ENCODE data around the gene F2RL1. TPM values are rescaled to one million over a fixed set of nuclear protein-coding genes. Genes with fewer than 3 reads are reported as not detected.
"Not testable (repeated sequence)": the region's sequence is repeated elsewhere in the genome, so short reads cannot be mapped to it uniquely, and the experiment has no call there.

F2RL1 gene
- total and polyA plus RNA-seq, 8 donors = 6.7 to 19.3 (median 14.9) TPM

DNA sequence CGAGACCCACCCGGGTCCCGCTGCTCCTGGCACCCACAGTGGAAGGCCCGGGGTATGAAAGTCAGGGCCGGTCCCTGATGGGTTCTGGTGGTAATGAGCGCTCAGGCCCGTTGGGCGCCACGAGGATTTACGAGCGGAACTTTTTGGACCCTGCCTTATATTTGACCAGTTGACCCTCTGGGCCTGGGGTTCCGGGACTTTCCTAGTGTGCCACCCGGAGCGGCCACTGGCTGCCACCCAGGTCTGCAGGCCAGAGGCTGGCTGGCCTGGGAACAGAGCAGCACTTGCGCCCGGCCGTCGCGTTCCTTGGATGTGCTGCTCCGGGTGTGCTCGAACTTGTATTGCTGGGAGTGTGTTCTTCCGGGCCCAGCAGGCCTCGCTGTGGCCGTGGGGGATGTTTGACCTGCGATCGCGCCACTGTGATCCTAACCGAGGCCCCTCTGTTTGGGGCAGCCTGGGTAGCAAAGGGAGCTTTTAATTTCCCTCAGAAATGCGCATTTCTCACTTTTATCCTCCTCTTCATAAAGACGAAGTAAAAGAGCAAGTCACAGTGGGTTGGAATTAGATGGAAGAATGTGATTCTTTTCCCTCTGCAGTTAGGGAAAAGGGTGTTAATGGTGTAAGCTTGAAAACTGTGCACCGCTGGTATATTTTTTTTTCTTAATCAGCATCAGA is 1.2 kb downstream of the F2RL1 start:
- Histone ChIP-seq H3K27ac (peak overlapping the region; percentile 73 to 89 (median 84)), H3K9me3 (no peaks in the 10 kb centered on the region), H3K4me3 (peak overlapping the region; percentile 62 to 80 (median 70)), H3K27me3 (no peaks in the 10 kb centered on the region), H3K4me1 (no peaks in the 10 kb centered on the region), H3K36me3 (no peaks in the 10 kb centered on the region)
- DNase-seq (peak; percentile 19 to 79 (median 42)), FAIRE-seq (no peak), ATAC-seq (peak; percentile 23 to 46 (median 40))
- 19 to 22% methylated on average over 31 of the region's 31 CpGs for WGBS, 2 donors
- intact Hi-C loops (cut with DNase I) = no loop called here
- TF ChIP-seq, protein P1, sequence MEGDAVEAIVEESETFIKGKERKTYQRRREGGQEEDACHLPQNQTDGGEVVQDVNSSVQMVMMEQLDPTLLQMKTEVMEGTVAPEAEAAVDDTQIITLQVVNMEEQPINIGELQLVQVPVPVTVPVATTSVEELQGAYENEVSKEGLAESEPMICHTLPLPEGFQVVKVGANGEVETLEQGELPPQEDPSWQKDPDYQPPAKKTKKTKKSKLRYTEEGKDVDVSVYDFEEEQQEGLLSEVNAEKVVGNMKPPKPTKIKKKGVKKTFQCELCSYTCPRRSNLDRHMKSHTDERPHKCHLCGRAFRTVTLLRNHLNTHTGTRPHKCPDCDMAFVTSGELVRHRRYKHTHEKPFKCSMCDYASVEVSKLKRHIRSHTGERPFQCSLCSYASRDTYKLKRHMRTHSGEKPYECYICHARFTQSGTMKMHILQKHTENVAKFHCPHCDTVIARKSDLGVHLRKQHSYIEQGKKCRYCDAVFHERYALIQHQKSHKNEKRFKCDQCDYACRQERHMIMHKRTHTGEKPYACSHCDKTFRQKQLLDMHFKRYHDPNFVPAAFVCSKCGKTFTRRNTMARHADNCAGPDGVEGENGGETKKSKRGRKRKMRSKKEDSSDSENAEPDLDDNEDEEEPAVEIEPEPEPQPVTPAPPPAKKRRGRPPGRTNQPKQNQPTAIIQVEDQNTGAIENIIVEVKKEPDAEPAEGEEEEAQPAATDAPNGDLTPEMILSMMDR (IDR thresholded peaks at IDR 0.05) = no peak

DNA sequence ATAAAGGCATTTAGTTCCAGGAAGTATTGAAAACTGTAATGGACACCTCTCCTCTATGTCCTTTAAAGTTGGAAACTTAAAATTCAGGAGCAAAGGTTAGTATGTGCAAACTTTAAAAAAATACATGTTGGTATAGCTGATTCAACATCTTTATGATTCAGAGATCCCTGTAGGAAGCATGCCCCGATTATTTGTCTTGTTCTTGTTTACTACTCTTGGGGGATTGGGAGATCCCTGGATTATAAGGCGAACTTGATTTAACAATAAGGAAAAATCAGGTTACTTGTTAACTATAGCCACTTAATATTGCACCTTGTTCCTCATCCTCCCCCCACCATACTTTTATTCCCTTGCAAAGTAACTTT is 1.7 kb downstream of the F2RL1 start:
- H3K36me3 ChIP-seq = no peaks in the 10 kb centered on the region
- FAIRE-seq (no peak), DNase-seq (no peak), ATAC-seq (no peak)
- WGBS, 2 donors = 36 to 44% methylated on average over 2 of the region's 2 CpGs
- TF ChIP-seq, protein P1 (IDR thresholded peaks at IDR 0.05) = no peak
- no peaks in the 10 kb centered on the region for H3K27me3 ChIP-seq
- peak overlapping the region in 3 of 4 donors; percentile 62 to 80 (median 69) for H3K4me3 ChIP-seq
- H3K9me3 ChIP-seq = no peaks in the 10 kb centered on the region
- H3K27ac ChIP-seq = peak overlapping the region in 2 of 4 donors; percentile 88 to 89
- no peaks in the 10 kb centered on the region for H3K4me1 ChIP-seq
- intact Hi-C loops (cut with DNase I) = no loop called here

DNA sequence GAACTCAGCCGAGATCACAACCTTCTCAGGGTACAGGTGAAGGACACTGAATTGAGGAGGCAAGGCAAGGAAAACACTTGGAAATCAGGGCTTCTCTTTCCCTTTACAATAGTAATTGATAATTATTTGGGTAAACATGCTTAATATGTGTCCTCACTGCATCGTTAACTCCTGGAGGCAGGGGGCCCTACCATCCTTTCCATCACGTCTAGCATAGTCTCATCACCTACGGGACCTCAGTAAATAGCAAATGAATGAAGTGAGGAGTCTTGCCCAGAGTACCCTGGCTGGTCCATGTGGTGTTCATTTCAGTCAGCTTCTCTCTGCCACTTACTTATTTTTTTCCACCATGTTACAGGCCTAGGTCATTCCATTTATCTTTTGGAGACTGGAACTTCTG is 2.3 kb downstream of the F2RL1 start:
- FAIRE-seq (no peak), ATAC-seq (no peak), DNase-seq (no peak)
- intact Hi-C loops (cut with DNase I) = no loop called here
- Histone ChIP-seq H3K4me1 (no peaks in the 10 kb centered on the region), H3K27ac (peak overlapping the region in 2 of 4 donors; percentile 10 to 88), H3K9me3 (no peaks in the 10 kb centered on the region), H3K36me3 (no peaks in the 10 kb centered on the region), H3K4me3 (peak overlapping the region in 2 of 4 donors; percentile 69 to 80), H3K27me3 (no peaks in the 10 kb centered on the region)
- TF ChIP-seq, protein P1 (IDR thresholded peaks at IDR 0.05) = no peak
- WGBS, 2 donors = 53 to 69% methylated on average over 4 of the region's 4 CpGs

DNA sequence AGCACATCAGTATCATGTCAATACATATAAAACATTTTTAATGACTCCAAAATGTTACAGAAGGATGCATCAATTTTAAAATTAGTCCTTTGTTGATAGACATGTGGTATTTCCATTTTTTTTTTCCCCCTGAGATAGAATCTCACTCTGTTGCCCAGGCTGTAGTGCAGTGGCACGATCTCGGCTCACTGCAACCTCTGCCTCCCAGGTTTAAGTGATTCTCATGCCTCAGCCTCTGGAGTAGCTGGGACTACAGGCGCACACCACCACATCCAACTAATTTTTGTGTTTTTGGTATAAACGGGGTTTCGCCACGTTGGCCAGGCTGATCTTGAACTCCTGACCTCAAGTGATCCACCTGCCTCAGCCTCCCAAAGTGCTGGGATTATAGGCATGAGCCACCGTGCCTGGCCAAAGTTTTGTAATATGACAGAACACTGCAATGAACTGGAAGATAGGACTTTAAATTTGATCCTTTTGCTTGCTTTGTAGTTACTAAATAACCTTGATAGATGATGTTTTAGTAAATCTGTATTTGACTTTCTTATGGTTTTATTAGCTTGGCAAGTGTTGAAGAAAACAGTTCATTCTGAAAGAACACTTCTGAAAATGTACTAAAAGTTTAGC is 3.4 kb downstream of the F2RL1 start:
- intact Hi-C loops (cut with DNase I); DNase-seq; H3K36me3 ChIP-seq; H3K4me1 ChIP-seq; H3K9me3 ChIP-seq; ATAC-seq; H3K4me3 ChIP-seq; H3K27me3 ChIP-seq; FAIRE-seq: not testable (repeated sequence)
- peak overlapping the region in 3 of 4 donors; percentile 22 to 50 (median 22) for H3K27ac ChIP-seq
- WGBS, 2 donors = 56 to 58% methylated on average over 7 of the region's 7 CpGs

DNA sequence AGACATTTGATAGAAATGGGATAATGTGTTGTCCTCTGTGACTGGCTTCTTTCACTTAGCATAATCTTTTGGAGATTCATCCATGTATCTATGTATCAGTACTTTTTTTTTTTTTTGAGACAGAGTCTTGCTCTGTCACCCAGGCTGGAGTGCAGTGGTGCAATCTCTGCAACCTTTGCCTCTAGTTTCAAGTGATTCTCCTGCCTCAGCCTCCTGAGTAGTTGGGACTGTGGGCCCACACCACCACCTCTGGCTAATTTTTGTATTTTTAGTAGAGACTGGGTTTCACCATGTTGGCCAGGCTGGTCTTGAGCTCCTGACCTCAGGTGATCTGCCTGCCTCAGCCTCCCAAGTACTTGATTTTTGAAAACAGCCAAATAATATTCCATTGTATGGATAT is 7.6 kb downstream of the F2RL1 start:
- H3K4me3 ChIP-seq; ATAC-seq; intact Hi-C loops (cut with DNase I); H3K4me1 ChIP-seq; DNase-seq; H3K27ac ChIP-seq; H3K9me3 ChIP-seq; H3K27me3 ChIP-seq; FAIRE-seq; H3K36me3 ChIP-seq: not testable (repeated sequence)

DNA sequence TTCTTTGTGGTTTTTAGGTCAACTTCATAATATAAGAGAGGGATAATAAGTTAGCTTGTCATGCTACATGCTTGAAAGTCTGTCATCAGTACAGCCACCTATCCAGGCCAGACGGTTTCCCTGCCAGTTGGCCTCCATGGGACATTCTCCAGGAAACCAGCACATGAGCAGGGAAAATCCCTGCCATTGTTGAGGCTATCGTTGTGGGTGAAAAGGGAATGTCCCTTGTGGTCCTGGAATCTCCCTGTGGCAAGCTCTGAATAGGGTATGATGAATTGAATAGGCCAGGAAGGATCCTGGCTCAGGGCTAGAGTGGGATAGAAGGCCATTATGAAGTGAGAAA is 12.3 kb downstream of the F2RL1 start:
- Histone ChIP-seq H3K27ac (no peak overlapping the region), H3K4me3 (no peak overlapping the region), H3K4me1 (no peaks in the 10 kb centered on the region), H3K9me3 (no peaks in the 10 kb centered on the region), H3K36me3 (peaks cover 0 to 6% (median 0%) of the 10 kb centered on the region in 3 donors), H3K27me3 (no peaks in the 10 kb centered on the region)
- intact Hi-C loops (cut with DNase I) = no loop called here
- TF ChIP-seq, protein P1 (IDR thresholded peaks at IDR 0.05) = no peak
- WGBS, 2 donors = 41 to 42% methylated on average over 2 of the region's 2 CpGs
- ATAC-seq (peak in 3 of 4 donors; percentile 61 to 86 (median 62)), FAIRE-seq (no peak), DNase-seq (peak in 2 of 6 donors; percentile 11 to 20)
